Endothelial cell of hepatic sinusoid (primary cell): ENCODE measurements around the gene CHD2.

Source experiments
- in situ Hi-C: cut with HindIII; loops from 2 replicates; pipeline ENCODE4 v1.10.0; 2017; ENCODE audit warnings: low sequenced_read_pairs

The CHD2 gene

DNA sequence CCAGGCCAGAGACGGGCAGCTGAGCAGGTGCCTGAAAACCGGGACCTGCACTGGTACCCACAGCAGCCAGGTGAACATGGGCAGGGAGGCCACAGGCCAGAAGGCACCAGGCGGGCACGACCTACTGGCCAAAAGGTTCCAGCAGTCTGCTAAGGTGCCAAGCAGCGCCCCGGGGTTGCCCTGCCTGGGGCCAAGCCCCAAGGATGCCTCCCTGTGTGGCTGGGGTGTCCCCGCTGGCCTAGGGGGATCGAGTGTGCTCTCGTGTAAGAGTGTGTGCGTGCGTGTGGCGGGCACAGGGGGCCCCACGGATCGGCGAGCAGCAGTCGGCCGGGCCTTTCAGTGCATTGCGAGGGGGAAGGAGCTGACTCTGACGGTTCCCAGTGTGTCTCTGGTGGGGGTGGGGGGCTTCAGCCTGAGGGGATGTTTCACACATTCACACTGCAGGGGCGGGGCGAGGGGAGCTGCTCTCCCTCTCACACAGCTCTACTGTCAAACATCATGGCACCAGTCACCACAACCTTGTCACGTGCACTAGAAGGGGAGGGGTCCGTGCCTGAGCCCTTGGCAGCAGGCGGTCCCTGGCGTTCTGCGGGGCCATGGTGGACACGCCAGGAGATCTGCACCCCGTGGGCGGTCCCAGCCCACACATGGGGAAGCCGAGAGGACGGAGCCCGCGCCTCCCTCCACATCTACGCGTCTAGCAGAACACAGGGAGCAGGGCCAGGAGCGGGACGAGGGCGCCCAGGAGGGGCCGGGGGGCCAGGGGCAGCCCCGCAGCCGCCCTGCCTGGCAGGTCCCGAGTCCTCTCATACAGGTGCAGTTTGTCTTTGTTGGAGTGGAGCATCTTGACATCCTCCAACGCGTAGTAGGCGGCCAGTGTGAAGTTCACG is 144.4 kb downstream of the CHD2 start:
- in situ Hi-C loops: no loop called here

DNA sequence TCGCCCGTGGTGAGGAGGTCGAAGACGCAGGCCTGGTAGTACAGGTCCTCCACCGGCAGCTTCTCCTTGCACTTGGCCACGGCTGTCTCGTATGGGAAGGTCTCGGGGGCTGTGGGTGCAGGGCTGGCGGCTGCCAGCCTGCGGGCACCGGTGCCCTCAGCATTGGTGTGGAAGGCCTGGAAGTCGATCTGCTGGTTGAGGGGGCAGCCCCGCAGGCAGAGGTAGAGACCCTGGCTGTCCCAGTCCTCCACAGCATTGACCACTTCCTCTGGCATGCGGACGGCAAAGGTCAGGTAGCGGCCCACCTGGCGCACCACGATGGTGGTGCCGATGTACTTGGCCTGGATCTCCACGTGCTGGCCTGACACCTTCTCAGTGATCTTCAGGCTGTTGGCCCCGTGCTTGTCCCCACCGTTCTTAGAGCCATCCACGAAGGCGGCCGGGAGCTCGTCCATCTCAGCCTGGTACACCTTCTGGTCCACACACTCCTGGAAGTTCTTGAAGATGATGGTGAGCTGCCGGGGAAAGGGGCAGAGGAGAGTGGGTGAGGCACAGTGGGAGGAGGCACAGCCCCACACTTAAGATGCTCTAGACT is 145.2 kb downstream of the CHD2 start:
- in situ Hi-C loops: no loop called here

DNA sequence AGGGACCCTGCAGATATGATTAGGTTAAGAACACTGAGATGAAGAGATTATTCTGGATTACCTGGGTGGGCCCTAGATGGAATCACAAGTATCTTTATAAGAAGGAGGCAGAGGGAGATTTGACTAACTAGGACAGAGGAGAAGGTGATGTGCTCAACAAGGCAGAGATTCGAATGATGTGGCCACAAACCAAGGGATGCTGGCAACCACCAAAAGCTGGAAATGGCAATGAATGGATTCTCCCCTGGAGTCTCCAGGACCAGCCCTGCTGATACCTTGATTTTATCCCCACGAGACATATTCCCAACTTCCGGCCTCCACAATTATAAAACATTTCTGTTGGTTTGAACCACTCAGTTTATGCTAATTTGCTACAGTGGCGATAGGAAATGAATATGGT is 146.0 kb downstream of the CHD2 start:
- in situ Hi-C loops: no loop called here

DNA sequence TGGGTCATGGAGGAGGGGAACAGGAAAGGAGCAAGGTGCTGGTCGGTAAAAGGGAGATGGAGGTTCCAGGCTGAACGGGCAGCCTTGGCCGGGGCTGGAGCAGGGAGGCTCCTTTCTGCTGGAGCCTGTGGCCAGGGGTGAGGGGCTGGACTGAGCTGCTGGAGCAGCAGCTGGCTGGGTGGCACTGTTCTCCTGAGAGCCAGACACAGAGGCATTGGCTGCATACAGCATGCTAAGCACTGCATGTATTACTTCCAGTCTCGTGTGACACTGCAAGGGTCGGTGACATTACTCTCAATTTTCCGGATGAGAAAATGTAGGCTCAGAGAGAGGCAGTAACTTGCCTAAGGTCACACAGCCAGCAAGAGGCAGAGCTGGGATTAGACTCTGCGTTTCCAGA is 146.6 kb downstream of the CHD2 start:
- in situ Hi-C loops: no loop called here

DNA sequence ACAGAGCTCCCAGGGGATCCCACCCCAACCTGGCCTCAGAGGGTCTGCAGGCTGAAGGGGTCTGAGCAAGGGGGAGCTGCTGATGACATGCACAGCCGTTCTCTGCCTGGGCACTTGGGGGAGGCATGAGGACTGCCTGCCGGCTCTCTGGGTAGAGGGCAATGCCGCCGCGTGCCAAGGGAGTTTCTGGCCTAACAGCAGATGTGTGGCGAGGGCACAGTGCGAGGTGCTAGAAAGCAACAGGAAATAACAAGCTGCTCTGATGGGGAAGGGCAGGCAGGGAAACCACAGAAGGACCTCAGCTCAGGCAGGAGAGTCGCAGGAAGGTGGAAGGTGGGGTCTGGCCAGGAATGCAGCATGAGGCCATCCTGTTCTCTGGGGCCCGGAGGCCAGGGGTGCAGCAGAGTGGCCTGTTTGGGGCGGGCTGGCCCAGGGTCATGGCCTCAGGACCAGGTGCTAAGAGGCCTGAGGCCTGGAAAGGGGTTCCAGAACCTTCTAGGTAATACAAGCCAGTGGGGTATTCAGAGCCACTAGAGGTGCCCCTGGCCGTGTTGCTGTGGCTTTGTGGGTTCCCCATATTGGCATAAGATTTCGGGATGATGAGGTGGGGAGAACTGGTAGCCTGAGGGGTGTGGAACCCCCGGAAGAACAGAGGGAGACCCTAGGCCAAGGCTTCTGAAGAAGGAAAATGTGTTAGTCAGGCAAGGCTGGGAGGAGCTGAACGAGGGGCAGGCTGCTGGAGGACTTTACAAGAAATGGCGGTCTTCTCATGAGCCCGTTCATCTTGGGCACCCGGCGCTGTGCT is 147.7 kb downstream of the CHD2 start:
- in situ Hi-C loops: no loop called here

DNA sequence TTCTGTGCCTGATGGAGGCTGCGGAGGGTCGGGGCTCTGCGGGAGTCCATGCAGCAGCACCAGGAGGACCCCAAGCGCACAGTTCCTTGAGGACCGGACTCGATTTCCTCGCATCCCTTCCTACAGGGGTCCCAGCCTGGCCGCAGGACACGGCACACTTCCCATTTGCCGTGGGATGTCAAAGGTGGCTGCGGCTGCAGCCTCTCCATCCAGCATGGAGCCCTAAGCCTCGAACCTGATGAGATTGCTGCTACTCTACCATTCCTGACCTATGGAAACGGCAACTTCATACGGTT is 148.2 kb downstream of the CHD2 start:
- in situ Hi-C loops: no loop called here

DNA sequence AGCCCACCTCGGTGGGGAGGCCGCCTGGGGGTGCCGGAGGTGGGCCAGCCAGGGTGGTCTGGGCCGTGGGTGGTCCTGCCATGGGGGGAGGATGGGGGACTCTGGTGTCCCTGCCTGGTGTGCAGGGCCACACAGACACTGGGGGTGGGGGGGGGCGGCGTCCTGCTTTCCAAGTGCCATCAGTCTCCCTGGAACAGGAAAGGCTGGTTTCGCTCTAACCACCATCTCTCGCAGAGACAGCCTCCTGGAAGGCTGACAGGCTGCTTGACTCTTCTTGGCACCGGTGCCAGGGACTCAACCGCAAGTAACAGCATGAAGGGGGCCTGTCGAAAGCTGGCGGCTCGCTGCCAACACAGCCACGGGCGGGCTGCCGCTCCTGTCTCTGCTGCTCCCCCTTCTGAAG is 148.6 kb downstream of the CHD2 start:
- in situ Hi-C loops: no loop called here

DNA sequence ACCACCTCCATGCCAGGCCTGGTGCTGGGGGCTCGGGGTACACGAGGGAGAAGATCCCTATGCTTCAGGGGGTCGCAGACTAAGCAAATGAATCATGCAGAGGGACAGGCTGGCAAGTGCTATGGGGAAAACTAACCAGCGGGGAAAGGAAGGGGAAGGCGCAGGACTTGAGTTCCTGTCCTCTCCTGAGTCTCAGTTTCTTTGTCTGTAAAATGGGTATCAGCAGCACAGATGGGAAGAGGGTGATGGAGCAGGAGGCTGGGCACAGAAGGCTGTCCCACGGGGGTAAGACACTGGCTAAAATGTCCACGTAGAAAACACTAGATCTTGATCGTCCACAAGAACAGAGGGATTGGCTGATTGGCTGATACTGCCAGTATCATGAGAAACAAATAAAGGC is 149.1 kb downstream of the CHD2 start:
- in situ Hi-C loops: no loop called here

DNA sequence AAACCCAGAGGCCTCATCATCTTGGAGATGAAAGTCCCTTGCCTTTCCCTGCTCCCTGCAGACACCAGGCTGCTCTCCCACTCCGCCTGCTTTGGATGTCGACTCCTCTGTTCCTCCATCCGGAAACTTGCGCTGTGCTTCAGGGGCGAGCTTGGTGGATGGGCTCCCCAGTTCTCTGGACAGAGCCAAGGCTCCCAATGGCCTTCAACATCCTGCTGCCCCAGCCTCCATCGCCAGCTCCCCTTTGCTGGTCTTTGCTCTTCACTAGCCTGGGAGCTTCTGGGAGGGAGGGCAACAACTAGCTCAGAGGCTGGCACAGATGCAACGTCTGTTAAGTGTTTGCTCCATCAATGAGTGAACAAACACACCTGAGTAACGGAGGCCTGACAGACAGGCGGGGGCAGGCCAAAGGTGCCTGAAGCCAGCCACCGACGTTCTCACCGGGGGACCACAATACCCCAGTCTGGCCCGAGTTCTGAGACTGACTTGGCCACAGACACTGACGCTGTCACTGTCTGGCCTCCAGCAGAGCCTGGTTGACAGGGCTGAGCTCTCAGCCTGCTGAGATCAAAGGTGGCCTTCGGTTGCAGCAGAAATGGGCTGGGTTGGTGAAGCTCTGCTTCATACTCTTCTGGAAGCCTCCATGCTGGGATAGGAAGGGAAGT is 149.9 kb downstream of the CHD2 start:
- in situ Hi-C loops: no loop called here

DNA sequence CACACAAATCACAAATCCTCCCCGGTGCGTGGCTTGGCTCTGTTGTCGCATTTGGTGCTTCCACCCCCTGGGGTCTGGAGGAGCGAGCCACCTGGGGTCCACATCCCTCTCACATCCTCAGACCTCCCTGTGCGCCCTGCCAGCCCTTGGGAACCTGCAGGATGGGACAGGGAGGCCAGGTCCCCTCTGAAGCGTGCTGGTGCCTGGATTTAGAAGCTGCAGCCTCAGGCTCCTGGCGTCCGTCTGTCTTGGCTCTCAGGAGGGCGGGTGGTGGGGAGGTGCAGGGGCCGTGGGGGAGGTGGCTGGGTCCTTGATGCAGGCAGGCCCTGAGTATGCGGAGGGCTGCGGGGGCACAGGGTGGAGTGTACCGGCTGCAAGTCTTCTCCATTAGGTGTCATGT is 150.5 kb downstream of the CHD2 start:
- in situ Hi-C loops: no loop called here

DNA sequence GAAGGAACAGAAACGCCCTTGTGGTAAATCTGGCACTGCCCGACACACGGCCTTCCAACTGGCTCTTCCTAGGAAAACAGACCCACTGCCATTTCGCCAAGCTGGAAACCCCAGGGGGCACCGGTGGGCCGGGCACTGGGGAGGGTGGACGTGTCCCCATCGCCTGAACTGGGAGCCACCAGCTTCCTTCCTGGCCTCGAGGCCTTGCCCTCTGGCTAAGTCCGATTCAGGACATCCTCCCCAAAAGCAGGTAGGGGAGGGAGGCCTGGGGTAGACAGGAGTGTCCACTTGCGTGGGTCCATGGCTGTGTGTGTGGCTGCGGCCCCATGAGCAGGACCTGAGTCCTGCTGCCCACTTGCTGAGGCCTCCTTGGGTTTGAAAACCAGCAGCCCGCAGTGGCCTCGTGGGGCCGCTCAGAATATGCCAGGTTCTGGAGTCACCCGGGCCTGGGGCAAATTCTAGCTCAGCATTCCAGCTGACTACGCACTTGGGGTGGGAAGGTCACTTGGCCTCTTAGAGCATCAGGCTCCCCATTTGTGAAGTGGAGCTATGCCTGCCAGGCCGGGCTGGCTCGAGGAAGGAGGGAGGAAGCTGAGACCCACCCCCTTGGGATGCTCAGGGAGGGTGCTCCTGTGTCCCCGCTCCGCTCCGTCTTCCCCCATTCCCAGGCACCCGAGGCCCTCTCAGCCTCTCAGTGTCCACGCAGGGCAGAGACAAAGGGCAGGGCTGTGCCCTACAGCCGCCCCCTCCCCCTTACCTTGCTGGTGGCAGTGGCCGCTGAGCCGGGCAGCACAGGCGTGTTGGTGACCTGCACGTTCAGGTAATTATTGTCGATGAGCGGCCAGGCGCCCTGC is 151.3 kb downstream of the CHD2 start:
- in situ Hi-C loops: no loop called here

DNA sequence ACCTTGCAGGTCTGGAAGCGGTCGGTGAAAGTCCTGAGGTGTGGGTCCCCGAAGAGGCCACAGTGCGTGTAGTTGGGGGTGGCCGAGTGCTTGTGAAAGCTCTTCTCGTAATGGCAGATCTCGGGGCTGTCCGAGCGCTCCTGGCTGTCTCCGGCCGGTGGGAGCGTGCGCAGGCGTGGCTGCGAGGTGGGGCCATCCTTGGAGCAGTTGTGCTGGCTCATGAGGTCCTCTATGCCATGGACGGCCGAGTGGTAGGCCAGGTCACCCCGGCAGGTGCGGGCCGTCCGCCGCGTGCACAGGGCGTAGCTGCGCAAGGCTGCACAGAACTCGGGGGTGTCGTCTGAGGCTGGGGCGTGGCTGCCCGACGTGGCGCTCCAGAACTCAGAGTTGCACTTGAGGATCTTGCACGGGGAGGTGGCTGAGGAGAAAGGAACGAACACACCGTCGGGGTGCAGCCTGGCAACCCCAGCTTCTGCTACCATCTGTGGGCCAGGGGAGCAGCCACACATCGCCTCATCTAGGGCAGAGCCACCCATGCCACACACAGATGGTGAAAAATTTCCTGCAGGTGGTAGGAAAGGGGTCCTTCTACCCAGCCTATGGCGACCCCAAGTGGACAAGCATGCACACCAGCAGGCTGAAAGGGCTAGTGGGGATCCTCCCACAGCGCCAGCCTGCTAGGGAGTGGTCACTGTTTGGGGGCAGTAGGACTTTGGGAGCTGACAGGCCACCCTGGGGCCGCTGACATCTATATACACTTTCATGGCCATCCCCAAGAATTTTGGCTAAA is 152.2 kb downstream of the CHD2 start:
- in situ Hi-C loops: no loop called here

DNA sequence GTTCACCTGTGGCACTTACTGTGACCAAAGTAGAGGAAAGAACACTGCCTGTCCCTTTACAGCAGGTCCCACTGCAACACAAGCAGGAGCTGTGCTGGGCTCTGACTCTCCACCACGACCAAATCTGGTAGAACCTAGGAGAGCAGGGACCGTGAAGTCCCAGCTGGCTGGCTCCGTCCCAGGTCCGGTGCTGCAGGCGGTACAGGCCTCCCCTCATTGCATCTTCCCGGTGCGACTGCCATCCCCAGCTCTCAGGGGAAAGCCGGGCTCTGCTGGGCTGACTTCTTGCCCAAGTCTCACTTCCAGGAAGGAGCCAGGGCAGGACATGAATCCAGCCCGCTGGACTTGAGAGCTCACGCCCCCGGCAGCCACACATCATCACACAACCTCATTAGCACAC is 155.1 kb downstream of the CHD2 start:
- in situ Hi-C loops: no loop called here

DNA sequence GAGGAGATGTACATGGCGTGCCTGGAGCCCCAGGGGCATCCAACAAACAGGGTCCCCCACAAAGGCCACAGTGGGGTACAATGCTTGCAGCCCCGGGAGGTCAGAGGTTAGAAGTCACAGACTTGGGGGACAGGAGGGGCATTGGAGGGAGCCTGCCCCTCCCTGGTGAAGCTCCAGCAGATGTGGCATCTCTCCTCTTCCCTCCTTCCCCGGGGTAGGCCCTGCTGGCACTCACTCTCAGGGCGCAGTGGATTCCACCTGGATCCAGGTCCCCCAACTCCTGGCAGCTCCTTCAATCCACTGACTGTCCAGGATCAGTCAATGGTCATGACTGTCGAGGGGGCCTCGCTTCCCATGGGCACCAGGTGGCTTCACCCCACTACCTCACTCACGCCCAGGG is 156.7 kb downstream of the CHD2 start:
- in situ Hi-C loops: no loop called here

DNA sequence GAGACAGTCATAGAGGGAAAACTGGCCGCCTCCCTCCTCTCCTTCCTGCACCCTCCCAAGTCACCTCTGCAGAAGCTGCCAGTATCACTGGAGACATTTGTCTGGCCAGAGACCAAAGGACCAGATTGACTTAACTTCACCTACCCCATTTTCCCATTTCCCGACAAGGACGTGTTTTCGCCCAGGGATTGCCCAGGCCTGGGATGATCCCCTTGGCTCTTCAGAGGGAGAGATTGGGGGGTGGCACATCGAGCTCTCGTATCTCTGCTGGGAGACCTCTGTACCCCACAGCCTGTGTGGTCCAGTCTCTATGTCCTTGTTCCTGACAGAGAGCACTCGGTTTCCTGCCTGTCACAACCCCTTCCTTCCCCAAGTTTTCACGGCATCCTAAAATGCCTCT is 157.5 kb downstream of the CHD2 start:
- in situ Hi-C loops: no loop called here

DNA sequence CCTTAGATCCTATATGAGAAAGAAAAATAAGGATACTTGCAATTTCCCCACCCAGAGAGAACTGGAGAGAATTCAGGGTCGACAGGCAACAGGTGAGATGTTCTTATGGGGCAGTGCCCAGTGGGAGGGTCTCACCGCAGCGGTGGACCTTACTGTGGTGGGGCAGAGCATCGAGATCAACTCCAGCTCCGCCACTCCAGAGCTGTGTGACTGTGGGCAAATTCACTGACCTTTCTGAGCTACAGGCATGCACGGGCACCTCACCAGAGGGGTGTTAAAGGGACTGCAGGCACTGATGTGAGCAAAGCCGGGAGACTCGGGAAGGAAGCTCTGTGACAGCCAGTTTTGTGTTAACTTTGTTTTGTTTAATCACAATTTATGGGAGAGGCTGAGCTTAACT is 158.0 kb downstream of the CHD2 start:
- in situ Hi-C loops: no loop called here

DNA sequence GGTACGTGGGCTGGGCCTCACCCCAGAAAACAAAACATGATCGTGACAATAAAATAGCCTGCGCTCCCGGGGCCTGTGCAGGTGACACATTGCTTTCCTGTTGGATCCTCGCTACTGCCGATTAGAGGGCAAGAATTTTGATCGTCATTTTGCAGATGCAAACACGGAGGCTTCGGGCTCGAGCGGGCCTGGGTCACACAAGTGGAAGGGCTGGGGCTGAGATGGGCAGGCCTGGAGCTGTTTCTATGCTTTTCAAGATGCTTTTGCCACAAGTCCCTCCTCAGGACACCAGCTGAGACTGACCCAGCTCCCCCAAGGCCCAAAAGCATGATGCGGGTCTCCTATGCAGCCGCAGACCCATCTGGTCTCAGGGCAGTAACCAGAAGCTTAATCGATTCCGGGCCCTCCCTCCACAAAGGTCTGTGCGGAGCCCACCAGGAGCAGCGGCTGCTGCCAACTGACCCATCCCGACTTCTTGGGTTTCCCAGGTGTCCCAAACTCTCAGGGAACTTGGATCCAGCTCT is 158.8 kb downstream of the CHD2 start:
- in situ Hi-C loops: no loop called here

DNA sequence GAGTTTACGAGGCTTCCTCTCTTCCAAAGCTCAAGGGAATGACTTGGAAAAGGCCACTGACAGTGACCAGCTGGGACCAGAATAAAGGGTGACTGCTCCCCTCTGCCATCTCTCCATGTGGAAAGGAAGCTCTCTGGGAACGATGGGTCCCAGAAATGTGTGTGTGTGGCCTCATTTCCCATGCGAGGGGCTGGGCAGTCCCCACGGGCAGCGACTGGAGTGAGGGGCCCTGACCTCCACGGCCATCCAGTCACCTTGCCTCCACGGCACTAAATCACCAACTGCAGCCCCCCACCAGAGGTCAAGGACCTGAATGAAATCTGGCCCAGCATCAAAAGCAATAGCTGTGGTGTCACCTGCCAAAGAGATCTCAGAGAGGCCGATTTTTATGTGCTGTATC is 159.3 kb downstream of the CHD2 start:
- in situ Hi-C loops: no loop called here
